Activated naive CD4-positive, alpha-beta T cell treated with anti-CD3 and anti-CD28 coated beads for 36 hours (primary cell): Measurements from ENCODE around the gene SERINC3. TPM values are rescaled to one million over a fixed set of nuclear protein-coding genes. Genes with fewer than 3 reads are reported as not detected.
"Not testable (repeated sequence)": the region's sequence is repeated elsewhere in the genome, so short reads cannot be mapped to it uniquely, and the experiment has no call there.

ENCODE experiments used
- CTCF ChIA-PET: fragments of 350-600 bp; sonication (Branson Sonifier 250); formaldehyde crosslinking; loops from one replicate; lab custom pipeline; 2021; ENCODE audit warnings: antibody characterized with exemption; lab: Charles Lee
- DNase-seq: peaks from one replicate; pipeline ENCODE4 v3.0.0-alpha.2; 2020
- H3K27ac Mint-ChIP-seq: one replicate; pipeline ENCODE4 v1.8.0; 2021; ENCODE audit warnings: mild to moderate bottlenecking, mixed read lengths
- H3K27me3 Mint-ChIP-seq: one replicate; pipeline ENCODE4 v1.8.0; 2021; ENCODE audit warnings: low read depth, mixed read lengths
- H3K36me3 Mint-ChIP-seq: one replicate; pipeline ENCODE4 v1.8.0; 2021; ENCODE audit warnings: low read depth, mixed read lengths
- H3K4me1 Mint-ChIP-seq: one replicate; pipeline ENCODE4 v1.8.0; 2021; ENCODE audit warnings: low read depth, mixed read lengths
- H3K4me3 Mint-ChIP-seq: one replicate; pipeline ENCODE4 v1.8.0; 2021; ENCODE audit warnings: mild to moderate bottlenecking, moderate library complexity, mixed read lengths
- H3K9me3 Mint-ChIP-seq: one replicate; pipeline ENCODE4 v1.8.0; 2021; ENCODE audit warnings: mixed read lengths
- intact Hi-C: fragments of 100-400 bp; cut with micrococcal nuclease; formaldehyde crosslinking; loops from one replicate; pipeline ENCODE4 v1.15.1; 2023
- total RNA-seq, 2 experiments: library from RNA; stranded (reverse); gene quantifications; one replicate each; pipeline ENCODE4 v1.2.3, GENCODE V29; 2021

The SERINC3 gene
- total RNA-seq, 2 experiments from 2014 or later, result 48.7 to 50.2 TPM

GRCh38 chr20:44472283-44472682 is 49.6 kb downstream of the SERINC3 start:
- H3K36me3 Mint-ChIP-seq, DNase-seq, H3K9me3 Mint-ChIP-seq, intact Hi-C loops, H3K27me3 Mint-ChIP-seq, H3K4me3 Mint-ChIP-seq, H3K27ac Mint-ChIP-seq: not testable (repeated sequence)
- H3K4me1 Mint-ChIP-seq, result peaks cover 16% of the 10 kb centered on the region
- CTCF ChIA-PET, result interaction anchor here (0.6 to 1.0 kb wide), 4 partner anchors 10 to 294 kb away, joined by 3 read pairs; no protein-coding TSS in a partner anchor

DNA sequence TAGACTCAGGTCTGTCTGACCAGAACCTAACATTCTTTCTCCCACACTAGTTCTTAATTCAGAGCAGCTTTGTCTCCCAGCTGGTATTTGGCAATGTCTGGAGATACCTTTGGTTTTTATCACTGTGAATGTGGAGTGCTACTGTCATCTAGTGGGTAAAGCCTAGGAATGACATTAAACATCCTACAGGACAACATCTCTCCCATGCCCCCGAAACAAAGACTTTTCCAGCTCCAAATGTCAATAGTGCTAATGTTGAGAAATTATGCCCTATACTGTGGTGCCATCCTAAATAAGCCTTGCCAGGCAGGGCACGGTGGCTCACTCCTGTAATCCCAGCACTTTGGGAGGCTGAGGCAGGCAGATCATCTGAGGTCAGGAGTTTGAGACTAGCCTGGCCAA is 50.4 kb downstream of the SERINC3 start:
- Mint-ChIP-seq H3K4me1 (peaks cover 8% of the 10 kb centered on the region), H3K9me3 (no peaks in the 10 kb centered on the region), H3K4me3 (no peak overlapping the region), H3K27ac (no peak overlapping the region), H3K27me3 (no peaks in the 10 kb centered on the region), H3K36me3 (no peaks in the 10 kb centered on the region)
- DNase-seq, result no peak
- intact Hi-C loops, result no loop called here
- CTCF ChIA-PET, result interaction anchor here (0.5 to 1.0 kb wide), 2 partner anchors 67 to 256 kb away, joined by 3 read pairs; no protein-coding TSS in a partner anchor

DNA sequence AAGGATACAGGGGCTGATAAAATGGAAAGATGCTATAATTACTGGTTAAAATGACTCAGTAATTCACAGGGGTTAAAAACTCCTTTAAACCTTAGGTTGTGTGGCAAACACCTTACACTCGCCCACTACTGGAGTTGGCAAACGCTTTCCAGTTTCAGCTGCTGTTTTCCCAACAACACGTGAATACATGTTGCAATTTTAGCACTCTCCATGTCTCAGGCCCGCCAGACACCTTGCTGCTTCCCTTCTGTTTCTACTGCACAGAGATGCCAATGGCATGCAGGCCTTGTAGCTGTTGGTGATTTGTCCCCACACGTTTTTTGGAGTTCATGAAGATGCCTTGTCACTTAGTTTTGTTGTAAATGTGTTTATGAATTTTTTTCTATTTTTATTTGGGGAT is 51.5 kb downstream of the SERINC3 start:
- Mint-ChIP-seq H3K9me3 (no peaks in the 10 kb centered on the region), H3K4me3 (no peak overlapping the region), H3K36me3 (no peaks in the 10 kb centered on the region), H3K27ac (no peak overlapping the region), H3K27me3 (no peaks in the 10 kb centered on the region), H3K4me1 (peaks cover 4% of the 10 kb centered on the region)
- CTCF ChIA-PET, result no interaction called here
- intact Hi-C loops, result no loop called here
- DNase-seq, result no peak

DNA sequence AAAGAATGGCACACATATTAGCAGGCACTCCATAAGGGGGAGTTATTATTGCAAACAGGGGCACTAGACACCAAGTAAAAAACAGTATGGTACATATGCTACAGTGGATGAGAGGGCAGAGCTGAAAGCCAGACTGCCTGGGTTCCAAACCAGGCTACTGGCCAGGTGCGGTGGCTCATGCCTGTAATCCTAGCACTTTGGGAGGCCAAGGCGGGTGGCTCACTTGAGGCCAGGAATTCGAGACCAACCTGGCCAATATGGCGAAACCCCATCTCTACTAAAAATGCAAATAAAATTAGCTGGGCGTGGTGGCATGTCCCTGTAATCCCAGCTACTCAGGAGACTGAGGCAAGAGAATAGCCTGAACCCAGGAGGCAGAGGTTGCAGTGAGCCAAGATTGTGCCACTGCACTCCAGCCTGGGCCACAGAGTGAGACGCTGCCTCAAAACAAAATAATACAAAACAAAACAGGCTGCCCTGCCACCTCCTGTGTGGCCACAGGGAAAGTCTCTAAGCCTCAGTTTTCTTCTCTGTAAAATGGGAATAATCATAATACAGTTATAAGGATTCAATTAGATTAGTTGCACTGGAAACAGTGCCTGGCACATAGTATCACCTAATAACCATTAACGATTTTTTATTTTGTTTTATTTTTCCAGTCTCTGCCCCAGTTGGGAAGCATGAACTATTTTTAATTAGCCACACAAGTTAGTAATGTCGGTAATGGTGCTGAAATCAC is 53.7 kb downstream of the SERINC3 start:
- Mint-ChIP-seq H3K27ac (no peak overlapping the region), H3K27me3 (no peaks in the 10 kb centered on the region), H3K4me1 (no peaks in the 10 kb centered on the region), H3K36me3 (no peaks in the 10 kb centered on the region), H3K9me3 (no peaks in the 10 kb centered on the region), H3K4me3 (no peak overlapping the region)
- CTCF ChIA-PET, result interaction anchor here (0.6 to 1.1 kb wide), 3 partner anchors 84 to 135 kb away, joined by 3 to 4 read pairs (median 3); no protein-coding TSS in a partner anchor
- no peak for DNase-seq
- intact Hi-C loops, result no loop called here

GRCh38 chr20:44467289-44467883 is 54.5 kb downstream of the SERINC3 start:
- H3K27me3 Mint-ChIP-seq, result no peaks in the 10 kb centered on the region
- H3K27ac Mint-ChIP-seq, result no peak overlapping the region
- H3K9me3 Mint-ChIP-seq, result no peaks in the 10 kb centered on the region
- intact Hi-C loops, result no loop called here
- no peaks in the 10 kb centered on the region for H3K36me3 Mint-ChIP-seq
- CTCF ChIA-PET, result interaction anchor here (1.0 to 2.2 kb wide), 3 partner anchors 83 to 142 kb away, joined by 3 to 9 read pairs (median 4); no protein-coding TSS in a partner anchor
- no peak for DNase-seq
- no peaks in the 10 kb centered on the region for H3K4me1 Mint-ChIP-seq
- H3K4me3 Mint-ChIP-seq, result no peak overlapping the region

DNA sequence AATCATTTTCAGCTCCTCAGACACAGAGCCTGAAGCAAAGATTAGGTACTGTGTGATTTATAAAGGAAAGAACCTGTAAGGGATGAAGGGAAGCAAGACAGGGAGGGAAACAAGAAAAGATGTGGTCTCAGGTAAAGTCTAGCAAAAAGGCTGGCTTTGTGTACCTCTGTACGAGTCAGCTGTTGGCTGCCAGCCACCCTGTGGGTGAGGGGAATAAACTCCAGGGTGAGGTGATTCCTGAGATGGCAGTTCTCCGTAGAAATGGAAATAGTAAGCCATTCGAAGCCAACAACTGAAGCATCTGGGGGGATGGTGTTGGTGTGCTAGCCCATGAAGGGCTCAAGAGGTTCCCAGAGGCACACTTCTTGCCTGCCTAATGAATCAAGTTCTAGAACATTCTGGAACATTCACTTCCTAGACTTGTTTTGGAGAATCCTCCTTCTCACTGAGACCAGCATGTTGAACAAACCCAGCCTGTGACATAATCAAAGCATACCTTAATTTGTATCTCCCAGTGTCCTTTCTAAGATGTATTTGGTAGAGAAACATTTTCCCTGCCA is 56.8 kb downstream of the SERINC3 start:
- H3K4me3 Mint-ChIP-seq, result no peak overlapping the region
- H3K9me3 Mint-ChIP-seq, result no peaks in the 10 kb centered on the region
- intact Hi-C loops, result no loop called here
- no peaks in the 10 kb centered on the region for H3K36me3 Mint-ChIP-seq
- DNase-seq, result no peak
- no peaks in the 10 kb centered on the region for H3K27me3 Mint-ChIP-seq
- H3K4me1 Mint-ChIP-seq, result no peaks in the 10 kb centered on the region
- CTCF ChIA-PET, result interaction anchor here (2.2 kb wide), 1 partner anchor 144 kb away, joined by 9 read pairs; no protein-coding TSS in a partner anchor
- no peak overlapping the region for H3K27ac Mint-ChIP-seq

DNA sequence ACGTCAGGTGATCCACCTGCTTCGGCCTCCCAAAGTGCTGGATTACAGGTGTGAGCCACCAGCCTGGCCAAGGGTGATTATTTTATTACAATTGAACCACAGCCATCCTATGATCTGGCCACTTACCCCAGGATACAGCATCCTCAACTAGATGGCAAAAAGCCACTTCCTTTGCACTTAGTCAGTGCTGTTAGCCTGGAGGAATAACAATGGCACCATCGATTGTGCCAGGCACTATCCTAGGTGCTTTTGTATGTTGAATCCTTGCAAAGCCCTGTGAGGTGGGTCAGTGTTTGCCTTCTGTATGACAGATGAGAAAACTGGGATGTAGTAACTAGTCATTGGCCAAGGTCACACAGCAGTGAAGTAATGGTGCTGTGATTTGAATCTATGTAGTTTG is 57.4 kb downstream of the SERINC3 start:
- Mint-ChIP-seq H3K27ac (no peak overlapping the region), H3K4me3 (no peak overlapping the region), H3K9me3 (no peaks in the 10 kb centered on the region), H3K36me3 (no peaks in the 10 kb centered on the region), H3K4me1 (no peaks in the 10 kb centered on the region), H3K27me3 (no peaks in the 10 kb centered on the region)
- DNase-seq, result no peak
- intact Hi-C loops, result loop anchor here (5.0 kb wide), 1 partner anchor 152 kb away; the partner anchor contains the start of gene FITM2
- CTCF ChIA-PET, result no interaction called here

- CTCF ChIA-PET, result interaction anchor here (0.6 to 0.7 kb wide), 2 partner anchors 364 to 654 kb away, joined by 4 read pairs; no protein-coding TSS in a partner anchor
- H3K36me3 Mint-ChIP-seq, result no peaks in the 10 kb centered on the region
These were observed 58.4 kb downstream of the SERINC3 start for GRCh38 chr20:44463466-44463865.

DNA sequence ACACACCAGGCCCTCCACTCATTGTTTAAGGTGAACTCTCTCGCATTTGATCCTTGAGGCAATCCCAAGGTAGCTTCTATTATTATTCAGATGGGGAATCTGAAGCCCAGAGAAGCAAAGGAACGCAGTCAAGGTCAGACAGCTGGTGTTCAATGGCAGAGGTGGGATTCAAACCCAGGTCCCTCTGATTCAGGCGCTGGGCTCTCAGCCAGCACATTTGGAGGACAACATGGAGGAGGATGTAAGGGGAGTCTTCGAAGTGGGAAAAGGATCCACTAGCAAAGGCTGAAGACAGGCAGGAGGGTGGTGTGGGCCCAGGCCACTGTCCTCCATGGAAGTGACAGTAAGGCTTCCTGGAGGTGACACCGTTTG is 60.1 kb downstream of the SERINC3 start:
- DNase-seq, result no peak
- H3K9me3 Mint-ChIP-seq, result no peaks in the 10 kb centered on the region
- H3K27ac Mint-ChIP-seq, result no peak overlapping the region
- H3K4me3 Mint-ChIP-seq, result no peak overlapping the region
- CTCF ChIA-PET, result interaction anchor here (0.5 to 1.7 kb wide), 12 partner anchors 10 to 426 kb away, joined by 3 to 9 read pairs (median 4); partner anchors contain the start of gene TTPAL
- H3K27me3 Mint-ChIP-seq, result no peaks in the 10 kb centered on the region
- no peaks in the 10 kb centered on the region for H3K4me1 Mint-ChIP-seq
- intact Hi-C loops, result loop anchor here (1.0 to 5.0 kb wide), 2 partner anchors 73 to 149 kb away; partner anchors contain the start of gene FITM2
- no peaks in the 10 kb centered on the region for H3K36me3 Mint-ChIP-seq

More at GRCh38 chr20:44463466-44463865, 58.4 kb downstream of the SERINC3 start:
- H3K27me3 Mint-ChIP-seq, result no peaks in the 10 kb centered on the region
- intact Hi-C loops, result loop anchor here (5.0 kb wide), 1 partner anchor 151 kb away; the partner anchor contains the start of gene FITM2
- no peak overlapping the region for H3K4me3 Mint-ChIP-seq
- H3K9me3 Mint-ChIP-seq, result no peaks in the 10 kb centered on the region
- no peak overlapping the region for H3K27ac Mint-ChIP-seq
- H3K4me1 Mint-ChIP-seq, result no peaks in the 10 kb centered on the region
- no peak for DNase-seq

DNA sequence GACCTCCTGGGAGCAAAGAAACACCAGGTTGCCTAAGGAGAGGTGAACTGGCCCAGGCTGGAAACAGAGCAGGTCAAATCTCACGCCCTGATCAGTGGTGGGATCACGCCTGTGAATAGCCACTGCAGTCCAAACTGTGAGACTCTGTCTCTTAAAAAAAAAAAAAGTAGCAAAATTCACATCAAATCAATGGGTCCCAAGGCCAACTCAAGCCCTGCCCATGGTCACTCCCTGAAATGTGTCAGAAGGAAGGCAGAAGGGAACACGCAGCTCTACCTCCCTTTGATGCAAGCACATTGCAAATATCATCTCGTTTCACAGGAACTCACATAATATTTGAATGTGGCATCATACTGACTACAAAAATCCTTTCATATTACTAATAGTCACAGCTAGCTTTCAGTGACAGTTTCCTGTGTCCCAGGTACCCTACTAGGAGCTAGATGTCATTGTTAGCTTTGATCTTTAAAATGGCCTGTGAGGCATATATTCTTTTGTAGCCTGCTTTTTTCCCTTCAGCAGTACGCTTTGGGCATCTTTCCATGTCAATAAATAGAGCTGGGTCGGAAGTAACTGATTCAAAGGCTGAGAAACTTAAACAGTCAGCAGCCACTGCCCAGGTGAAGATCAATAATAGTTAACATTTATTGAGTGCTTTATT is 60.6 kb downstream of the SERINC3 start:
- DNase-seq, result no peak
- Mint-ChIP-seq H3K27ac (no peak overlapping the region), H3K36me3 (no peaks in the 10 kb centered on the region), H3K4me1 (no peaks in the 10 kb centered on the region), H3K9me3 (no peaks in the 10 kb centered on the region), H3K4me3 (no peak overlapping the region), H3K27me3 (no peaks in the 10 kb centered on the region)
- CTCF ChIA-PET, result interaction anchor here (0.5 to 1.7 kb wide), 11 partner anchors 11 to 378 kb away, joined by 3 to 9 read pairs (median 4); partner anchors contain the start of gene TTPAL
- intact Hi-C loops, result loop anchor here (1.0 to 5.0 kb wide), 2 partner anchors 73 to 149 kb away; partner anchors contain the start of gene FITM2

DNA sequence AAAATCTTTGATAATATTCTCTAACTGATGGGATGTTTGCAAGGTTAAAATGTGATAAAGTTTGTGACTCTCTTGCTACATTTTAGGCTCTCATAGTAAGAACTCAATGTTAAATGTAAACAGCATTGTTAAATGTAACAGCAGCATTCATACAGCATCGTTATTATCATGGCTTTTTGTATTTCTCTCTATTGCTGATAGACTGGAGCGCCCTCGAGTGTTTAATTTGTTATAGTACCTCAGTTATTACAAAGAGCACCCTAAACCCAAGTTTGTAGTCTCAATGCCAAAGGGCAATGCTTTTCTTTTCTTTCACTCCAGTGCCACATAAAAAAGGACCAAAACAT is 61.1 kb downstream of the SERINC3 start:
- Mint-ChIP-seq H3K36me3 (no peaks in the 10 kb centered on the region), H3K27me3 (no peaks in the 10 kb centered on the region), H3K27ac (no peak overlapping the region), H3K4me1 (no peaks in the 10 kb centered on the region), H3K4me3 (no peak overlapping the region), H3K9me3 (no peaks in the 10 kb centered on the region)
- intact Hi-C loops, result loop anchor here (1.0 to 5.0 kb wide), 3 partner anchors 72 to 245 kb away; partner anchors contain the start of gene FITM2
- CTCF ChIA-PET, result interaction anchor here (1.1 to 2.7 kb wide), 5 partner anchors 15 to 247 kb away, joined by 3 to 9 read pairs (median 6); partner anchors contain the start of gene TTPAL
- DNase-seq, result no peak
